Measurements from ENCODE around the gene IFNL1.
A peak's percentile ranks its signal among the peaks of the same experiment; 100 is the strongest.
"Not testable (repeated sequence)": the region's sequence is repeated elsewhere in the genome, so short reads cannot be mapped to it uniquely, and the experiment has no call there.

Gene IFNL1
- total RNA-seq: 0 to 1.9 (median 0.23) reads per million in 4 donors

GRCh38 chr19:39296055-39296645 lies at the start of gene IFNL1:
IFNL1 (plus strand) TSS chr19:39296407; CDS start chr19:39296422, 15 bp downstream.
- DNase-seq: no peak

DNA sequence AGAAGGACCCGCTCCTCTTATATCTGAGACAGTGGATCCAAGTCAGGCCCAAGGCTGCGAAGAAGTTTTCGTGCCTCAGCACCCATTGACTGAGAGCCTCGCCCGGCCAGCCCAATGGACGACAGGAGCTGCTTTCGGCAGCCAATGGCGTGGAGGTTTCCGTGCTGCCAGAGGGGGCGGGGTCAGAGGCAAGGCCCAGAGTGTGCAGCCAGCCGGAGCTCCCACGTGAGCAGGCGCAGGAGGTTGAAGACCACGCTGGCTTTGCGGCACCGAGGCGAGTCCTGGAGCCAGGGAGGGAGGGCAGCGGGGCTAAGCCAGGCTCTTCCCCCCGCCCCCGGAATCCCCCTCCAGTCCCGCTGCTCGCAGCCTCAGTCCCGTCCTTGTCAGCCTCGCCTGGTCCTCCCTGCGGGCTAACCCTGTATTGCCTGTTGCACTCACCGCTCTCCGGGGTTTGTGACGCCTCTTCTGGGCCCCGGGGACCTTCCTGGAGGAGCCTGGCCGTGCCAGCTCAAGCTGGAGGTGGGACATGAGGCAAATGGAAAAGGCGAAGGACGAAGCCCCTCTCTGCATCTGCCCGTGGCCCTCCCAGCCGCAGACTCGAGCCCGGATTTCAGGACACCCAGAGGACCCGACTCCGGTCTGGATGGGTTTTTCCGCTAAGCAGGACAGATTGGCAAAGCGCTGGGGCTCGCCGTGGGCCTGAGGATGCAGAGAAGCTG lies 49.1 kb upstream of the IFNL1 start:
- peak in 1 of 5 donors; percentile 23 for DNase-seq

GRCh38 chr19:39247701-39248664 lies 48.2 kb upstream of the IFNL1 start:
- no peak for DNase-seq

- no peak for DNase-seq
Observed at GRCh38 chr19:39248806-39249205, 47.4 kb upstream of the IFNL1 start, which contains the start of gene IFNL4. IFNL4 (minus strand) TSS chr19:39248856.

- no peak for DNase-seq
Observed at GRCh38 chr19:39251081-39251480, 45.1 kb upstream of the IFNL1 start.

GRCh38 chr19:39251846-39252245 lies 44.4 kb upstream of the IFNL1 start:
- DNase-seq: no peak

DNA sequence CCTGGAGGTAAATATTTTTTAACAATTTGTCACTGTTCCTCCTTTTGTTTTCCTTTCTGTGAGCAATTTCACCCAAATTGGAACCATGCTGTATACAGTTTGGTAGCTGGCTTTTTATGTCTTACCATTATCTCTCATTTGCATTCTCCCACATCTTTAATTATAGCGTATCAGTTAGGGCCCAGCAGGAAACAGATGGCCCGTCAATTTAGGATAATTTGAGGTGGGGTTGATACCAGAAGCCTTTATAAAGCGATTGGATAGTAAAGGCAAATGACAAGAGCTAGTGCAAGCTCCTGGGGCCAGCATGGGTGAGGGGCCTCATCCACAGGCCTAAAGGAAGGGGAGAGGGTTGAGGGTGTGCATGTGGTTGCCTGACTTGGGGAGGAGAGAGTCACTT lies 43.7 kb upstream of the IFNL1 start:
- no peak for DNase-seq

DNA sequence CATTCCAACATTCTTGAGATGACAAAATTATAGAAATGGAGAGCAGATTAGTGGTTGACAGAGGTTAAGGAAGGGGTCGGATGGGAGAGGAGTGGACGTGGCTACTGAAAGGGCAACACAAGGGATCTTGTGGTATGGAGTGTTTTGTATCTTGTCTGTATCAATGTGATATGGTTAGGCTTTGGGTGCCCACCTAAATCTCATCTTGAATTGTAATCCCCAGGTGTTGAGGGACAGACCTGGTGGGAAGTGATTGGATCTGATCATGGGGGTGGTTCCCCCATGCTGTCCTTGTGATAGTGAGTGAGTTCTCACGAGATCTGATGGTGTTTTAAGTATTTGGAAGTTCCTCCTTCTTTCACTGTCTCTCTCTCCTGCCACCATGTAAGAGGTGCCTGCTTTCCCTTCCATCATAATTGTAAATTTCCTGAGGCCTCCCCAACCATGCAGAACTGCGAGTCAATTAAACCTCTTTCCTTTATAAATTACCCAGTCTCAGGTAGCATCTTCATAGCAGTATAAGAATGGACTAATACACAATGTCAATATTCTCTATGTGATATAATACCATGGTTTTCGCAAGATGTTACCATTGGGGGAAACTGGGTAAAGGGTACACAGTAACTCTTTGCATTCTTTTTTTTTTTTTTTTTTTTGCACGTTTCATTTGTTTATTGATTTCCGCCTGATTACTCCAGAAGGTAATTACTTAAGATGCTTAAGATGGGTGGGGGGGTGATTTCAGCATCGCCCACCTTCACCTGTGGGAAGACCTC lies 42.6 kb upstream of the IFNL1 start:
- DNase-seq: no peak

DNA sequence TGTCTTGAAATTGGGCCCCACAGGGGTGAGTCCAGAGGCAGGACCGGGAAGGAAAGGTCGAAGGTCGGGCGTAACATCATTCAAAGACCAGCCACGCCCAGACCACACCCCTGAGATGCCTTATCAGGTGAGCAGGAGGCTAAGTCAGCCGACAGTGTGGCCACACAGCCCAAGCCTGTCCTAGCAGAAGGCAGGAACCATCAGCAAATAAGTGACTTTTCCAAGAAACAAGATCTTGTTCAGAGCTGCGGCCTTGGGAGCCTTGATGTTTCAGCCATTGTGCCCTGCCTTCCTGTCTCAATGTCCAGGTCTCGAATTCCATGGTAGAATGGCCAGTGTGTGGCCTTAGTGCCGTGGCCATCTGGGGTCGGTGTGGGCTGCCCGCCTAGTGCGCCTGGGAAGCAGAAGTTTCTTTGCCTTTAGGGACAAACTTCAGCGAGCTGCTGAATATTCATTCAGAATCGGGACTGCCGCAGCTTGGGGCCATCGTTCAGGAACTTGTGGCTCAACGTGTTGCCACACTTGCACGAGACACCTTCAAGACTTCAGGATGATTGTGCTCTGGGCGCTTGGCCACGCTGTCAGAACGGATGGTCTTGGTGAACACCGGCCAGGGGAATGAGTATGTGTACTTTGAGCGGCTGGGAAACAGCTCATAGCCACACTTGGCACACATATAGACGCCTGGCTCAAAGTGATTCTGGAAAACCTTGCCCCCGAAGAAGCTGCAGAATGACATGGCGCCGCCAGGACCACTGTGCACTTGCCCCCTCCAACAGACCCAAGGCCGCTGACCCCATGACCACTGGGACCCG lies 41.5 kb upstream of the IFNL1 start:
- DNase-seq: no peak

DNA sequence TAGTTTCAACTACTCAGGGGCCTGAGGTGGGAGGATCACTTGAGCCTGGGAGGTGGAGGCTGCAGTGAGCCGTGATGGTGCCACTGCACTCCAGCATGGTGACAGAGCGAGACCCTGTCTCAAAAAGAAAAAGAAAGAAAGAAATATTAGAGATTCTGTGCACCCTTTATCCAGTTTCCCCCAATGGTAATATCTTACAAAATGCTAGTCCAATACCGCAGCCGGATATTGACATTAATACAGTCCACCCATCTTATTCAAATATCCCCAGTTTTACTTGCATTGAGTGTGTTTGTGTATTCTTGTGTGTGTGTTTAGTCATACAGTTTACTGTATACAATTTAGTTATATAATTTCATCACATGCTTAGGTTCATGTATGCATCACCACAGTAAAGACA lies 39.0 kb upstream of the IFNL1 start:
- no peak for DNase-seq

- no peak for DNase-seq
Observed at GRCh38 chr19:39261704-39262103, 34.5 kb upstream of the IFNL1 start.

DNA sequence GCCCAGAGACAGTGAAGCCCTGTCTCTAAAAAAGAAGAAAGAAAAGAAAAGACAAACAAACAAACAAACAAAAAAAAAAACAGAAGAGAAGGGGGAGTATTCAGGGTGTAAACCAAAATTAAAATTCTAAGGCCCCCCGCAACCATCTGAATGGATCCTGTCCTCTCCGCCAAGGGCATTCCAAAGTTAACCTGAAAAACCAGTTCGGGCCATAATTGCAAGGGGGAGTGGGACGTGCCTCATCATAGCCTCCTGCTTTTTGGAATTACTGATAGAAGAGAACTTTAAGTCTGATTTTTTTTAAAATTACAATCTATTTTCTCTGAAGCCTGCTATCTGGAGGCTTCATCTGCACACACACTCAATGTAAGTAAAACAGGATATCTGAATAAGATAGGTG lies 33.7 kb upstream of the IFNL1 start:
- no peak for DNase-seq

- no peak for DNase-seq
Observed at GRCh38 chr19:39263912-39264305, 32.3 kb upstream of the IFNL1 start.

GRCh38 chr19:39264306-39265290 lies 31.6 kb upstream of the IFNL1 start:
- no peak for DNase-seq

- DNase-seq: no peak
Observed at GRCh38 chr19:39265321-39265916, 30.8 kb upstream of the IFNL1 start.

- not testable (repeated sequence) for DNase-seq
Observed at GRCh38 chr19:39268085-39268484, 28.1 kb upstream of the IFNL1 start, which contains the start of gene IFNL2. IFNL2 (plus strand) TSS chr19:39268396; CDS start chr19:39268569, 173 bp downstream.

GRCh38 chr19:39268531-39269223 lies 27.5 kb upstream of the IFNL1 start:
- not testable (repeated sequence) for DNase-seq

DNA sequence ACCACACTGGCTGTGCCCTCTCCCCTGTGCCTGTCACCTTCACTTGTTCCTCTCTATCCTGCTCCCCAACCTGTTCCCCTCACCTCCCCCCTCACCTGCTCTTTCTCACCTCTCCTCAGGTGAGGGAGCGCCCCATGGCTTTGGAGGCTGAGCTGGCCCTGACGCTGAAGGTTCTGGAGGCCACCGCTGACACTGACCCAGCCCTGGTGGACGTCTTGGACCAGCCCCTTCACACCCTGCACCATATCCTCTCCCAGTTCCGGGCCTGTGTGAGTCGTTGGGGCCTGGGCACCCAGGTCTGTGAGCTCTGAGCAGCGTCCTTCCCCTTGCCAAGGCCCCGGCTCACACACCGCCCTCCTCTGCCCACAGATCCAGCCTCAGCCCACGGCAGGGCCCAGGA lies 26.8 kb upstream of the IFNL1 start:
- not testable (repeated sequence) for DNase-seq
